PC-9 (cell line): ENCODE results near the gene HECTD1.

Experiments used
- EZH2 ChIP-seq: fragments of 200-600 bp; sonication (generic); IDR thresholded peaks from 2 replicates; pipeline ENCODE4 v1.8.0; 2017; ENCODE audit warnings: antibody characterized with exemption, low read depth
- TF ChIP-seq, protein P1 (sequence below): fragments of 200-600 bp; sonication (generic); conservative IDR thresholded peaks from 2 replicates; pipeline ENCODE4 v1.6.1; 2017; ENCODE audit warnings: mixed run types, antibody characterized with exemption, mild to moderate bottlenecking, moderate library complexity

DNA sequence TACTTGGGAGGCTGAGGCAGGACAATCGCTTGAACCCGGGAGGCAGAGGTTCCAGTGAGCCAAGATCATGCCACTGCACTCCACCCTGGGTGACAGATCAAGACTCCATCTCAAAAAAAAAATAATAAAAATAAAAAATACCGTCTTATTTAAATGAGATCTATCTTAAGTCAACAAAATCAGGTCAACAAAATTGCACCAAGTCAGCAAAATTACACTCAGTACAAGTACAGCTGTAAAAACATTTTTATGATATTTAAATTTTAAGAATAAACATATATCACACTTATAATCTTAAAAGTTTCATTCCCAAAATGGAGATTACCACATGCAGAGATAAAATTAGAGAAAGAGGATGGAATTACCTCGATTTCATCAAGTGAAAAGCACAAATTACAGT, 33.2 kb downstream of the HECTD1 start:
- TF ChIP-seq, protein P1, sequence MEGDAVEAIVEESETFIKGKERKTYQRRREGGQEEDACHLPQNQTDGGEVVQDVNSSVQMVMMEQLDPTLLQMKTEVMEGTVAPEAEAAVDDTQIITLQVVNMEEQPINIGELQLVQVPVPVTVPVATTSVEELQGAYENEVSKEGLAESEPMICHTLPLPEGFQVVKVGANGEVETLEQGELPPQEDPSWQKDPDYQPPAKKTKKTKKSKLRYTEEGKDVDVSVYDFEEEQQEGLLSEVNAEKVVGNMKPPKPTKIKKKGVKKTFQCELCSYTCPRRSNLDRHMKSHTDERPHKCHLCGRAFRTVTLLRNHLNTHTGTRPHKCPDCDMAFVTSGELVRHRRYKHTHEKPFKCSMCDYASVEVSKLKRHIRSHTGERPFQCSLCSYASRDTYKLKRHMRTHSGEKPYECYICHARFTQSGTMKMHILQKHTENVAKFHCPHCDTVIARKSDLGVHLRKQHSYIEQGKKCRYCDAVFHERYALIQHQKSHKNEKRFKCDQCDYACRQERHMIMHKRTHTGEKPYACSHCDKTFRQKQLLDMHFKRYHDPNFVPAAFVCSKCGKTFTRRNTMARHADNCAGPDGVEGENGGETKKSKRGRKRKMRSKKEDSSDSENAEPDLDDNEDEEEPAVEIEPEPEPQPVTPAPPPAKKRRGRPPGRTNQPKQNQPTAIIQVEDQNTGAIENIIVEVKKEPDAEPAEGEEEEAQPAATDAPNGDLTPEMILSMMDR: no peak
- no peak for TF ChIP-seq EZH2
